ENCODE measurements around the gene ZNF84. TPM values are rescaled to one million over a fixed set of nuclear protein-coding genes. Genes with fewer than 3 reads are reported as not detected.

ZNF84 gene
- total RNA-seq, 1 experiment from 2014 or later, result 28.3 TPM

DNA sequence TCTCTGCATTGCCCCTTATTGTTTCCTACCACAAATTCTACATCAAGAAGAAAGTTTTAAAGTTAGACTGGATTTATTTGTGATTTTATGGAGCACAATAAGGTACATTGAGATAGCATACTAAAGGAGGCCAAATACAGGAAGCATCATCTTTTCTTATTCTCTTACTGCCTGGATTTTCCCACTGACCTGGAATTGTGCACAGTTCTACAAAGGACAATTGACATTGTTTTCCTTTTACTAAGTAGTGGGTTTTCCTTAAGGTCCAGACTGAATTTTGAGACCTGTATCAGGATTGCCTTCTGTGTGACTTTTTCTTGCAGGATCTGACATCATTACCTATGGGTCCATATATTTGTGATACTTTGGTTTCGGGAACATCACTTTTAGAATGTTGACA is 24.6 kb downstream of the ZNF84 start:
- Mint-ChIP-seq H3K9me3 (peaks cover 93% of the 10 kb centered on the region), H3K27me3 (ENCODE audit: low read depth) (peaks cover 49% of the 10 kb centered on the region), H3K4me1 (no peaks in the 10 kb centered on the region), H3K27ac (no peak overlapping the region), H3K36me3 (peaks cover 98% of the 10 kb centered on the region), H3K4me3 (no peak overlapping the region)
- TF ChIP-seq, protein P1, sequence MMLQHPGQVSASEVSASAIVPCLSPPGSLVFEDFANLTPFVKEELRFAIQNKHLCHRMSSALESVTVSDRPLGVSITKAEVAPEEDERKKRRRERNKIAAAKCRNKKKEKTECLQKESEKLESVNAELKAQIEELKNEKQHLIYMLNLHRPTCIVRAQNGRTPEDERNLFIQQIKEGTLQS (CRISPR knock-in tag; conservative IDR thresholded peaks at IDR 0.05), result no peak
- TF ChIP-seq, protein P2, sequence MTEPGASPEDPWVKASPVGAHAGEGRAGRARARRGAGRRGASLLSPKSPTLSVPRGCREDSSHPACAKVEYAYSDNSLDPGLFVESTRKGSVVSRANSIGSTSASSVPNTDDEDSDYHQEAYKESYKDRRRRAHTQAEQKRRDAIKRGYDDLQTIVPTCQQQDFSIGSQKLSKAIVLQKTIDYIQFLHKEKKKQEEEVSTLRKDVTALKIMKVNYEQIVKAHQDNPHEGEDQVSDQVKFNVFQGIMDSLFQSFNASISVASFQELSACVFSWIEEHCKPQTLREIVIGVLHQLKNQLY (CRISPR knock-in tag; IDR thresholded peaks at IDR 0.05), result no peak
- TF ChIP-seq TP53 (CRISPR knock-in tag; IDR thresholded peaks at IDR 0.05) (no peak), MXD4 (CRISPR knock-in tag; IDR thresholded peaks at IDR 0.05; ENCODE audit: borderline replicate concordance) (no peak), NR2C2 (CRISPR knock-in tag; IDR thresholded peaks at IDR 0.05) (no peak)
- TF ChIP-seq, protein P3, sequence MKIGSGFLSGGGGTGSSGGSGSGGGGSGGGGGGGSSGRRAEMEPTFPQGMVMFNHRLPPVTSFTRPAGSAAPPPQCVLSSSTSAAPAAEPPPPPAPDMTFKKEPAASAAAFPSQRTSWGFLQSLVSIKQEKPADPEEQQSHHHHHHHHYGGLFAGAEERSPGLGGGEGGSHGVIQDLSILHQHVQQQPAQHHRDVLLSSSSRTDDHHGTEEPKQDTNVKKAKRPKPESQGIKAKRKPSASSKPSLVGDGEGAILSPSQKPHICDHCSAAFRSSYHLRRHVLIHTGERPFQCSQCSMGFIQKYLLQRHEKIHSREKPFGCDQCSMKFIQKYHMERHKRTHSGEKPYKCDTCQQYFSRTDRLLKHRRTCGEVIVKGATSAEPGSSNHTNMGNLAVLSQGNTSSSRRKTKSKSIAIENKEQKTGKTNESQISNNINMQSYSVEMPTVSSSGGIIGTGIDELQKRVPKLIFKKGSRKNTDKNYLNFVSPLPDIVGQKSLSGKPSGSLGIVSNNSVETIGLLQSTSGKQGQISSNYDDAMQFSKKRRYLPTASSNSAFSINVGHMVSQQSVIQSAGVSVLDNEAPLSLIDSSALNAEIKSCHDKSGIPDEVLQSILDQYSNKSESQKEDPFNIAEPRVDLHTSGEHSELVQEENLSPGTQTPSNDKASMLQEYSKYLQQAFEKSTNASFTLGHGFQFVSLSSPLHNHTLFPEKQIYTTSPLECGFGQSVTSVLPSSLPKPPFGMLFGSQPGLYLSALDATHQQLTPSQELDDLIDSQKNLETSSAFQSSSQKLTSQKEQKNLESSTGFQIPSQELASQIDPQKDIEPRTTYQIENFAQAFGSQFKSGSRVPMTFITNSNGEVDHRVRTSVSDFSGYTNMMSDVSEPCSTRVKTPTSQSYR (CRISPR knock-in tag; IDR thresholded peaks at IDR 0.05), result no peak
- TF ChIP-seq, protein P4, sequence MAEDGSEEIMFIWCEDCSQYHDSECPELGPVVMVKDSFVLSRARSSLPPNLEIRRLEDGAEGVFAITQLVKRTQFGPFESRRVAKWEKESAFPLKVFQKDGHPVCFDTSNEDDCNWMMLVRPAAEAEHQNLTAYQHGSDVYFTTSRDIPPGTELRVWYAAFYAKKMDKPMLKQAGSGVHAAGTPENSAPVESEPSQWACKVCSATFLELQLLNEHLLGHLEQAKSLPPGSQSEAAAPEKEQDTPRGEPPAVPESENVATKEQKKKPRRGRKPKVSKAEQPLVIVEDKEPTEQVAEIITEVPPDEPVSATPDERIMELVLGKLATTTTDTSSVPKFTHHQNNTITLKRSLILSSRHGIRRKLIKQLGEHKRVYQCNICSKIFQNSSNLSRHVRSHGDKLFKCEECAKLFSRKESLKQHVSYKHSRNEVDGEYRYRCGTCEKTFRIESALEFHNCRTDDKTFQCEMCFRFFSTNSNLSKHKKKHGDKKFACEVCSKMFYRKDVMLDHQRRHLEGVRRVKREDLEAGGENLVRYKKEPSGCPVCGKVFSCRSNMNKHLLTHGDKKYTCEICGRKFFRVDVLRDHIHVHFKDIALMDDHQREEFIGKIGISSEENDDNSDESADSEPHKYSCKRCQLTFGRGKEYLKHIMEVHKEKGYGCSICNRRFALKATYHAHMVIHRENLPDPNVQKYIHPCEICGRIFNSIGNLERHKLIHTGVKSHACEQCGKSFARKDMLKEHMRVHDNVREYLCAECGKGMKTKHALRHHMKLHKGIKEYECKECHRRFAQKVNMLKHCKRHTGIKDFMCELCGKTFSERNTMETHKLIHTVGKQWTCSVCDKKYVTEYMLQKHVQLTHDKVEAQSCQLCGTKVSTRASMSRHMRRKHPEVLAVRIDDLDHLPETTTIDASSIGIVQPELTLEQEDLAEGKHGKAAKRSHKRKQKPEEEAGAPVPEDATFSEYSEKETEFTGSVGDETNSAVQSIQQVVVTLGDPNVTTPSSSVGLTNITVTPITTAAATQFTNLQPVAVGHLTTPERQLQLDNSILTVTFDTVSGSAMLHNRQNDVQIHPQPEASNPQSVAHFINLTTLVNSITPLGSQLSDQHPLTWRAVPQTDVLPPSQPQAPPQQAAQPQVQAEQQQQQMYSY (CRISPR knock-in tag; IDR thresholded peaks at IDR 0.05), result no peak
- TF ChIP-seq, protein P5, sequence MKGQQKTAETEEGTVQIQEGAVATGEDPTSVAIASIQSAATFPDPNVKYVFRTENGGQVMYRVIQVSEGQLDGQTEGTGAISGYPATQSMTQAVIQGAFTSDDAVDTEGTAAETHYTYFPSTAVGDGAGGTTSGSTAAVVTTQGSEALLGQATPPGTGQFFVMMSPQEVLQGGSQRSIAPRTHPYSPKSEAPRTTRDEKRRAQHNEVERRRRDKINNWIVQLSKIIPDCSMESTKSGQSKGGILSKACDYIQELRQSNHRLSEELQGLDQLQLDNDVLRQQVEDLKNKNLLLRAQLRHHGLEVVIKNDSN (CRISPR knock-in tag; IDR thresholded peaks at IDR 0.05), result no peak
- no peak for ATAC-seq
- DNase-seq (ENCODE audit: low spot score), result no peak
- CTCF ChIA-PET, result no interaction called here
- POLR2A ChIA-PET, result no interaction called here

DNA sequence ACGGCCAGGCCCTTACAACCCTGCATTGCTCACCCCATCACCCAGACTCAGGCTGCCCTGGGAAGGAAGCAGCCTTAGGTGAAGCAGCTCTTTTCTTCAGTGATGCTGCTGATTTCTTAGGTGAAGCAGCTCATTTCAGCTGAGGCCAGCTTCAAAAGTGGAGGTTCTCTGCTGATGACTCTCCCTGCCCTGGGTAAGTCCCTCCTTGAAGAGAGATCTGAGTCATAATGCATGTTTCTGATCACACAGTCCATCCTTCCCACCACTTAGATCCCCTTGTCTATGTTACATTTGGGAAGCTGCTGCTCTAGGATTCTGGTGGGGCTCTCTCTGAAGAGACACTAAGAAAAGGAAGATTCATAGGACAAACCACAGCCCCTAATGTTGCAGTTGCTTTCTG is 26.2 kb downstream of the ZNF84 start:
- no peak for ATAC-seq

More for the DNA sequence above, 26.2 kb downstream of the ZNF84 start:
- no peaks in the 10 kb centered on the region for H3K4me1 Mint-ChIP-seq
- peaks cover 91% of the 10 kb centered on the region for H3K36me3 Mint-ChIP-seq
- DNase-seq (ENCODE audit: low spot score), result no peak
- no peak overlapping the region for H3K4me3 Mint-ChIP-seq
- ChIA-PET CTCF (no interaction called here), POLR2A (no interaction called here)
- H3K9me3 Mint-ChIP-seq, result peaks cover 88% of the 10 kb centered on the region
- no peak overlapping the region for H3K27ac Mint-ChIP-seq
- H3K27me3 Mint-ChIP-seq (ENCODE audit: low read depth), result peaks cover 35% of the 10 kb centered on the region
- no peak for TF ChIP-seq RORB (CRISPR knock-in tag; IDR thresholded peaks at IDR 0.05)
- TF ChIP-seq ATF1 (CRISPR knock-in tag; IDR thresholded peaks at IDR 0.05), result no peak
- no peak for TF ChIP-seq ZNF671 (CRISPR knock-in tag; IDR thresholded peaks at IDR 0.05)
- no peak for TF ChIP-seq OVOL2 (CRISPR knock-in tag; IDR thresholded peaks at IDR 0.05; ENCODE audit: borderline replicate concordance)
- TF ChIP-seq JUN (CRISPR knock-in tag; IDR thresholded peaks at IDR 0.05), result no peak
- TF ChIP-seq RELA (CRISPR knock-in tag; IDR thresholded peaks at IDR 0.05; ENCODE audit: borderline replicate concordance), result no peak
- TF ChIP-seq FOXJ3 (CRISPR knock-in tag; IDR thresholded peaks at IDR 0.05; ENCODE audit: borderline replicate concordance), result no peak
- no peak for TF ChIP-seq NFE2L1 (CRISPR knock-in tag; IDR thresholded peaks at IDR 0.05)
- TF ChIP-seq, protein P5 (CRISPR knock-in tag; IDR thresholded peaks at IDR 0.05), result no peak
- TF ChIP-seq, protein P6, sequence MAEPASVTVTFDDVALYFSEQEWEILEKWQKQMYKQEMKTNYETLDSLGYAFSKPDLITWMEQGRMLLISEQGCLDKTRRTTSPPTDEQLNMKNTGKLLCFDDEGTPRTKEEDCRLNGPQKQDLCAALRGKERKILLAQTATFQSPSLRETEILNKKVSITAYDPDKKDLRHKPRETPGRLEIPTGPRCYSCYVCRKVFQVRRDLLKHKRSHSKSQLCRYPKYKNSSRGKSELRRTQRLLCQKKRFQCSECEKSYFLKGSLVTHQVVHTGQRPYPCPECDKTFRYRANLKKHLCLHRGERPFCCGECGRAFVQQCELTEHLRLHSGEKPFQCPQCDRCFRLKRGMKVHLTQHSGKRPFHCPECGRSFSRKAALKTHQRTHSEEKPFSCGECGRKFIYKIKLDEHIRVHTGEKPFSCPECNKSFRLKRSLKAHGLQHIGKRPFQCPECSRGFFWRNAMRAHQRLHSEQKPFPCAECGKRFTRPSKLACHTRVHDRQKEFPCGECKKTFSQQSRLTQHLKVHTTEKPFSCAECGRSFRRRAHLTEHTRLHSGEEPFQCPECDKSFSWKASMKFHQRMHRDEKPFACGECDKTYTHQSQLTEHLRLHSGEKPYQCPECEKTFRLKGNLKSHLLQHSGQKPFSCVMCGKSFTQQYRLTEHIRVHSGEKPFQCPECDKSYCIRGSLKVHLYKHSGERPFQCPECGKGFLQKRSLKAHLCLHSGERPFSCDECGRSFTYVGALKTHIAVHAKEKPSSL (CRISPR knock-in tag; conservative IDR thresholded peaks at IDR 0.05), result no peak

Data from WTC11 (cell line).